ENCODE data around the gene ARIH2.

DNA sequence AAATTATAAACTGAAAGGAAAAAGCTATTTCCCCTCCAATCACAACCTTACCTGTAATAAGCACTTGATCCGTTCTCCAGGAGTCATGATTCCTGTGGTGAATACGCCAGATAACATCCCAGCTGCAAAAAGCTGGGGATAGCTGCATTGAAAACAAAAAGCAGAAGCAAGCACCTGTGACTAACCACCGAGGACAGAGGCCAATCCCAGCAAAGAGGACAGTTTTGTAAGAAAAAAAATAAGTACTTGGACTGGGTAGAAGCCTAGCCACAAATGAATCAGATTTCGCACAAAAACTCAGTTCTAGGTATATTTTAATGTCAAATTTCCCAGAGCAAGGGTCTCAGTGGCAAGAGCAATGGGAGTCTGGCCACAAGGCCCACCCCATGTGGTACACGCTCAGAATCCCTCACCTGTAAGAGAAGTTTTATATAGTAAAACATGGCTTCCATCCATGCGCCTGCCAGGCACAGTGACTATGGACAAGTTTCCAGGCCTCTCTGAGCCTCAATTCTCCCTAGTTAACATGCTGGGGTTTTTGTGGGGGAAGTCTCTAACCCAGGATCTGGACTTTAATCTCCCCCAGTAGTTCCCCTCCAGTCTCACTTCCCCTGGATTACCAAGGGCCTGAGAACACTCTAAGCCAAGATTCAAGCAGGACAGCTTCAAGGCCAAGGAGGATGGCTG lies 39.2 kb upstream of the ARIH2 start:
- TF ChIP-seq, protein P1, sequence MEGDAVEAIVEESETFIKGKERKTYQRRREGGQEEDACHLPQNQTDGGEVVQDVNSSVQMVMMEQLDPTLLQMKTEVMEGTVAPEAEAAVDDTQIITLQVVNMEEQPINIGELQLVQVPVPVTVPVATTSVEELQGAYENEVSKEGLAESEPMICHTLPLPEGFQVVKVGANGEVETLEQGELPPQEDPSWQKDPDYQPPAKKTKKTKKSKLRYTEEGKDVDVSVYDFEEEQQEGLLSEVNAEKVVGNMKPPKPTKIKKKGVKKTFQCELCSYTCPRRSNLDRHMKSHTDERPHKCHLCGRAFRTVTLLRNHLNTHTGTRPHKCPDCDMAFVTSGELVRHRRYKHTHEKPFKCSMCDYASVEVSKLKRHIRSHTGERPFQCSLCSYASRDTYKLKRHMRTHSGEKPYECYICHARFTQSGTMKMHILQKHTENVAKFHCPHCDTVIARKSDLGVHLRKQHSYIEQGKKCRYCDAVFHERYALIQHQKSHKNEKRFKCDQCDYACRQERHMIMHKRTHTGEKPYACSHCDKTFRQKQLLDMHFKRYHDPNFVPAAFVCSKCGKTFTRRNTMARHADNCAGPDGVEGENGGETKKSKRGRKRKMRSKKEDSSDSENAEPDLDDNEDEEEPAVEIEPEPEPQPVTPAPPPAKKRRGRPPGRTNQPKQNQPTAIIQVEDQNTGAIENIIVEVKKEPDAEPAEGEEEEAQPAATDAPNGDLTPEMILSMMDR (IDR thresholded peaks at IDR 0.05): no peak
- no peak for TF ChIP-seq POLR2AphosphoS5 (IDR thresholded peaks at IDR 0.05)
